Activated T-helper 1 cell treated with anti-CD3 and anti-CD28 coated beads, Interleukin-2, amount 50 U/mL, for 16 hours (primary cell): ENCODE data around the gene ITGA8.

Source experiments
- DNase-seq, 2 donors: peaks; one replicate each; pipeline ENCODE4 v3.0.0-alpha.2; 2020; ENCODE audit warnings: low read depth in 1 of 2, low spot score in 1 of 2

The ITGA8 gene

DNA sequence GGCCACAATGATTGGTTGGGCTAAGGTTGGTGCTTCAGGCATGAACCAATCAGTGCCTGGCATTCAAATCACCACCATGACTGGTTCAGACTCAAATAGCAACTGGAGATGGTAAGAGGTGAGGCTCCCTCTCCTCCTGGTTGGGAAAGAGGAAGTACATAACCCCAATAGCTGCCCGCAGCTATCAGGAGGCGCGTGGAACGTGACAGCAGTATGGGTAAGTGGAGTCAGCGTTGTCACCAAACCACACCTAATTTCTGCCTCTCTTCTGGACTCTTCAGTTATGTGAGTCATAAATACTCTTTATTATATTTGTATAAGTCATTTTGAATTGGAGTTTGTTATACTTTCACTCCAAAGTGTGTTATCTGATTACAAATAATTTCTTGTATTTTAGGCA lies 17.9 kb upstream of the ITGA8 start:
- DNase-seq: no peak

DNA sequence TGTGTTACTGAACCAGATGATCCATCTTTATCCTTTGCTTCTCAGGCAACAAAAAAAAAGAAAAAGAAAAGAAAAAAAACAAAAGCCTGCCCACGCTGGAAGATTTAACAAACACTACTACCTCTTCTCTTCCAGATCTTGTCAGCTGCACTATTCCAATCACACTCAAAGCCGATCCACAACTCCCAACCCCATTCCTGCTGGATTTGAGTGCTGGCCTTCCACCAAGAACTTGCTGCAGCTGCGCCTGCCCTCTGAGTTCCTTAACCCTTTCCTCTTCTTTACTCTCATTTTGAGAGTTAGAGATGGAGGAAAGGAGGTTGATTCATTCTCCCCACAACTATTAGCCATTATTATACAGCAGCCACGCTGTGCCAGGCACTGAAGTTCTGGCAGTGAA lies 16.0 kb upstream of the ITGA8 start:
- DNase-seq: no peak

- DNase-seq: no peak
These were observed 10.6 kb upstream of the ITGA8 start for GRCh38 chr10:15730341-15730740.

DNA sequence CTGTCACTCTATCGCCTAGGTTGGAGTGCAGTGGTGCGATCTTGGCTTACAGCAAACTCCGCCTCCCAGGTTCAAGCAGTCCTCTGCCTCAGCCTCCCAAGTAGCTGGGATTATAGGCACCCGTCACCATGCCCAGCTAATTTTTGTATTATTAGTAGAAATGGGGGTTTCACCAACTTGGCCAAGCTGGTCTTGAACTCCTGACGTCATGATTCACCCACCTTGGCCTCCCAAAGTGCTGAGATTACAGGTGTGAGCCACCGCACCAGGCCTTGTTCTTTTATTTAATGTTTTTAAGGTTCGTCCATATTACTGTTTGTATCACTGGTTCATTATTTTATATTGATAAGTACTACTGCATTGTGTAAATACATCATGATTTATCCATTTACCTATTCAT lies 10.2 kb upstream of the ITGA8 start:
- DNase-seq: no peak

DNA sequence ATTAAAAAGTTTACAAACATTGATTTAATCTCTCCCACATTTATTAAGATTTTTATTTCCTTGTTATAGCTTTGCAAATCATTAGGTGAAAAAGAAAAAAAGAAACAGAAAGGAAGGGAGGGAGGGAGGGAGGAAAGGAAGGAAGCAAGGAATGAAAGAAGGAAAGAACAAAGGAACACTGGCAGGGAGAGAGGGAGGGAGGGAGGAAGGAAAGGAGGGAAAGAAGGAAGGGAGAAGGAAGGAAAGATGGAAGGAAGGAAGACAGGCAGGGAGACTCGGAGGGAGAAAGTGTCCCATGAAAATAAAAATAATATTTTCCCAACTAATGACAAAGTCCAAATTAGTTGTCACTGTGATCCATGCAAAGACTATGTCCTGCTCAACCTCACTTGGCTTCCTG lies 6.3 kb upstream of the ITGA8 start:
- no peak for DNase-seq

DNA sequence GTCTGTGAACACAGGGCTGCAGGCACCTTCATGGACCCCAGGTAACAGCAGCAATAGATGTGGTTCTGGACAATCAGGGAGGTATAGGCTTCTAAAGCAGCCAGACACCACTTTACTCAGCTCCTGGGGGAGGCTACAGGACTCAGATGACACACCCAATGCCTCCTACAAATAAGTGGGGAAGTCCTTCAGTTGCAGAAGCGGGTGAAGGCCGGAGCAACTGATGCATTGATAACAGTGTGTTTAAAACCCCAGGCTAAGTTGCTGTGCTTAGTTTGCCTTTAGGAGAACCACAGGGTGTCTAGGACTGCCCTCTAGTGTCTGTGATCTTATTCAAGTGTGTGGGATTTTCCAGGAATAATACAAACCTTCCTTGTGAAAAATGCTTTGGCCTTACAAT lies 5.9 kb upstream of the ITGA8 start:
- DNase-seq: no peak

DNA sequence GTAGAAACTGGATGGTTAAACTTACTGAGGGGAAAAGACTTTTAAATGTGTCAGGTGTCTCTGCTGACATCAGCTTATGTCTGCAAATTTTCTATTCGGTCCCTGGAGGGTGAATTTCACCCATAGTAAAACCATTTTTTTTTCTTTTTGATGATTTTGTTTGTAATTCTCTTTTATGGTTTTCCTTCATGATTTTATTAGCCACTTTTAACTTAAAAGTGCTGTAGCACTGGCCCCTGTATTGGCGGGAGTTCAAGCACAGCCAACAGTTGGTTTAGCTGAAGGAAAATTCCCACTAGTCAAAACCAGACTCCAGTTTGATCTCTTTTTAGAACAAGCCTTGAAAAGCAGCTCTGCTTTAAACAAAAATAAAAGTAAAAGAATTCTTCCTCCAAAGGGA lies 5.0 kb upstream of the ITGA8 start:
- DNase-seq: no peak

DNA sequence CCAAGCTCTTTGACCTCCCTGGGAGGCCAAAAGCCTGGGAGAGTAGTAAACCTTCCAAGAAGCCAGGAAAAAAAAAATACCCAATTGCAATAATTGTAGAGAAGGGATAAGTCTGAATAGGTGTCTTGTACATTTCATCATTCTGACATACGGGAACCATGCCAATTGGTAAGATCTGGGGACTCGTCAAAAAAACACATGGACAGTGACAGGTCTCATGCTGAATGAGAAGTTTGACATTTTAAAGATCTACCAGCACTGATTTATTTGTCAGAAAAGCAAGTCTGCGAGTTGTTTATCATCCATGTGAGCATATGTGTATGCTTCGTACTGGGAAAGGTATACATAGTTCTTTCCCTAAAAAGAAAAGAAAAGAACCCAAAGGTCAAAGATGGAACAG lies 4.1 kb upstream of the ITGA8 start:
- DNase-seq: no peak

- DNase-seq: no peak
These were observed 1.0 kb upstream of the ITGA8 start for GRCh38 chr10:15720635-15721287.

GRCh38 chr10:15719049-15719898 lies 448 bp downstream of the ITGA8 start:
- DNase-seq: no peak

DNA sequence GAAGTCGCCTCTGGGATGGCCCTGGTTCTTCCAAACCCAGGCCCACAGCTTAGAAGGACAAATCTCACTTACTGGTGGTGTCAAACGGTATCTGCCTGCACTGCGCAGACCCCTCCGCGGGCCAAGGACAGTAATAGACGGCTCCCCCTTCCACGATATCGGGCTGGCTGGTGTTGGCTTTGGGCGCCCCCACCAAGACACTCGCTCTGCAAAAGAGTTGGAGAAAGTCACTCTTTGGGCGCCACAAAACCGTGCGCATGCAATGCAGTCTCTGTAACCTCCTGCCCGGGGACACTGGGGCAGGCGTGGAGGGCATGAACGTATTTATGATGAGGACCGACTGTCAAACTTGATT lies 1.1 kb downstream of the ITGA8 start:
- DNase-seq: no peak

GRCh38 chr10:15715619-15716227 lies 4.0 kb downstream of the ITGA8 start:
- no peak for DNase-seq

- no peak for DNase-seq
These were observed 4.9 kb downstream of the ITGA8 start for GRCh38 chr10:15714847-15715246.

DNA sequence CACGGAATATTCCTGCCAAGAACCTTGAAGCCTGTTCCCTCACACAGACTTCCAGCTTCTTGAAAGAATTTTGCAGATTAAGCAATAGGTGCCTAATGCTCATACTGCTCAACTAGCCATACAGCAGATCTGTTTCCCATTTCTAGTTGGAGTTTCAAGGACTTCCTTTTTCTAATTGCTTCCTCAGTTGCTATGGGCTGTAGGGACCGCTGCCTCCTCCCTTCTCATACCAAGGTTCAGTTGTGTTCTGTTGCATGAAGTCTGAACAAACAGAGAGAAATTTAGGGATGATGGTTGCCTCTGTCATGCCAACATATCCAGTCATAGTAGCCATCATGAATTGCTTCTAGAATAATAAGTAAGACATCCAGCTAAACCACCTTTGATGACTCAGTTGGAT lies 6.8 kb downstream of the ITGA8 start:
- no peak for DNase-seq

GRCh38 chr10:15710455-15710854 lies 9.3 kb downstream of the ITGA8 start:
- DNase-seq: no peak

- DNase-seq: no peak
These were observed 14.4 kb downstream of the ITGA8 start for GRCh38 chr10:15705298-15705697.

DNA sequence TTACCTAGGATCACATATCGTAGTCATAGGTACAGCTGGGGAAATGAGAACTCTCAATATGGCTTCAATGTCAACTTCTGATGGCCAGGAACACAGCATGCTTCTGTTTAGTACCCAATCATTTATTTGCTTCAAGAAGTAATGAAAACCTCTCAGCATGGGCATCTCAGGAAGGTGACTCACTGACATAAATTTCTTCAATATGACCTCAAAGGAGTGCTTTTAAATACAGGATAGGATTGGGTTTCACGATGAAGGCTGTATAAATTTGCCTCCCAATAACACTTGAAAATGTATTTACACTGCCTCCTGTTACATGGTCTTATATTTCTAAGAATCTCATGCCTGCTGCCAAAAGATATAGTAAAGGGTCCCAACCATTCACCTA lies 15.1 kb downstream of the ITGA8 start:
- no peak for DNase-seq

GRCh38 chr10:15703944-15704580 lies 15.7 kb downstream of the ITGA8 start:
- DNase-seq: no peak

GRCh38 chr10:15703151-15703880 lies 16.4 kb downstream of the ITGA8 start:
- DNase-seq: no peak

DNA sequence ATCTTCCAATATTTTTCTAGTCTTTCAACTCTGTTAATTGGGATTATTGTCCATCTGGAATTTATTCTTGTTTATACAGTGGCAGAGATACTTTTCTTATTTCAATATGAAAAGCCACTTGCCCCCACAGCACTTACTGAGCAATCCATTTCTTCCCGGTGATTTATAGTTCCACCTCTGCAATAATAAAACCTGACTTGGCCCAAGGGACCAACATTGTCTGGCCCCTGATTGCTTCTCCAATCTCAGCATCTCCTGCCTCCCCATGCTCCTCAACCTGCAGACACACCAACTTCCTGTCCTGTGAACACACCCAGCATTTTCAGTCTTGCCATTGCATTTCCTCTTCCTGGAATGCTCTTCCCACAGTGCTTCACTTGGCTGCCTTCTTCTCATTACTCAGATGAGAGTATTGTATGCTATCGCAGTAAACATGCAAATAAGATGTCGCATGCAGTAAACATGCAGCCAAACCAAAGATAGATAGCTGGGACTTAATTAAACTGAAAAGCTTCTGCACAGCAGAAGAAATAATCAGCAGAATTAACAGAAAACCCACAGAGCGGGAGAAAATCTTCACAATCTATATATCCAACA lies 19.5 kb downstream of the ITGA8 start:
- no peak for DNase-seq

DNA sequence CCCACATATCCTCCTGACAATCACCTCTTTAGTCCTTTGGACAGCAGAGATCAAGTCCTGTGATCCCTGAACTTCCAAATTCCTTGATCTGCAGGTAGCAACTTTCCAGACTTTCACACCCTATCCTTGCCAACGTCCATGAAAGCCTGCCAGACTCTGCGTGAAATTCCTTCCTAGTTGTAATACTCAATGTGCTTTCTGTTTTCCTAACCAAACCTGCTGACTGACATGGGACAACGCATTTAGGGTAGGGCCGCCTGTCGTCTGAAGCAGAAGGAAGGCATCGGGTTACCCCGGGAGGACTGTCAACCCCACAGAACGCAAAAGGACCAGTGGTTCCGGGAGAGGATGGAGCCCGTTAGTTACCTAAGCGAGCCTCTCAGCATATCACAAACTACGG lies 23.9 kb downstream of the ITGA8 start:
- DNase-seq: no peak
